Stimulated activated CD8-positive, alpha-beta memory T cell treated with anti-CD3 and anti-CD28 coated beads, Interleukin-7, amount 100 ng/mL, for 1 hour (primary cell): ENCODE data around the gene DNAJC5.
"Not testable (repeated sequence)": the region's sequence is repeated elsewhere in the genome, so short reads cannot be mapped to it uniquely, and the experiment has no call there.

Experiments
- DNase-seq, 2 donors: peaks; one replicate each; pipeline ENCODE4 v3.0.0-alpha.2; 2020; ENCODE audit warnings: low read depth in 2 of 2

DNAJC5 gene

GRCh38 chr20:63908008-63908682 lies 13.2 kb downstream of the DNAJC5 start:
- DNase-seq: no peak

GRCh38 chr20:63911176-63911575 lies 16.2 kb downstream of the DNAJC5 start:
- no peak for DNase-seq

GRCh38 chr20:63913768-63914167 lies 18.8 kb downstream of the DNAJC5 start:
- DNase-seq: no peak

- DNase-seq: no peak
Measured at GRCh38 chr20:63915471-63915870, 20.5 kb downstream of the DNAJC5 start.

GRCh38 chr20:63916371-63916939 lies 21.5 kb downstream of the DNAJC5 start:
- not testable (repeated sequence) for DNase-seq

GRCh38 chr20:63917811-63918210 lies 22.9 kb downstream of the DNAJC5 start:
- DNase-seq: no peak

GRCh38 chr20:63919130-63919529 lies 24.2 kb downstream of the DNAJC5 start:
- no peak for DNase-seq

GRCh38 chr20:63920226-63920625 lies 25.3 kb downstream of the DNAJC5 start:
- no peak for DNase-seq

GRCh38 chr20:63923651-63924050 lies 28.7 kb downstream of the DNAJC5 start:
- DNase-seq: no peak

GRCh38 chr20:63924241-63924640 lies 29.3 kb downstream of the DNAJC5 start:
- DNase-seq: no peak

- no peak for DNase-seq
Measured at GRCh38 chr20:63926298-63926697, 31.4 kb downstream of the DNAJC5 start.

- no peak for DNase-seq
Measured at GRCh38 chr20:63929071-63929470, 34.1 kb downstream of the DNAJC5 start.

GRCh38 chr20:63929473-63929883 lies 34.6 kb downstream of the DNAJC5 start:
- not testable (repeated sequence) for DNase-seq

- DNase-seq: no peak
Measured at GRCh38 chr20:63930971-63931553, 36.1 kb downstream of the DNAJC5 start.

- no peak for DNase-seq
Measured at GRCh38 chr20:63931735-63932134, 36.8 kb downstream of the DNAJC5 start.

GRCh38 chr20:63932606-63933160 lies 37.8 kb downstream of the DNAJC5 start:
- no peak for DNase-seq

GRCh38 chr20:63933646-63934045 lies 38.7 kb downstream of the DNAJC5 start:
- no peak for DNase-seq

GRCh38 chr20:63934271-63935068 lies 39.5 kb downstream of the DNAJC5 start:
- no peak for DNase-seq

- DNase-seq: no peak
Measured at GRCh38 chr20:63935447-63935846, 40.5 kb downstream of the DNAJC5 start.

GRCh38 chr20:63937596-63937995 lies 42.7 kb downstream of the DNAJC5 start:
- no peak for DNase-seq

GRCh38 chr20:63939061-63939935 lies 44.4 kb downstream of the DNAJC5 start:
- no peak for DNase-seq
